Astrocyte (in vitro differentiated cells and primary cell): Measurements from ENCODE around the gene ZBTB7B. TPM values are rescaled to one million over a fixed set of nuclear protein-coding genes. Genes with fewer than 3 reads are reported as not detected.
"Not testable (repeated sequence)": the region's sequence is repeated elsewhere in the genome, so short reads cannot be mapped to it uniquely, and the experiment has no call there.

ENCODE experiments used
- DNase-seq: peaks from one replicate; pipeline ENCODE4 v3.0.0-alpha.2; 2010; ENCODE audit warnings: low read depth
- FAIRE-seq: peaks from 2 replicates; lab custom pipeline; 2011; peaks lifted over from hg19 to GRCh38; lab: Jason Lieb, UNC
- H2AFZ ChIP-seq: 2 replicates; pipeline ENCODE4 v1.6.0; 2012; ENCODE audit warnings: low read depth, low read length, inconsistent platforms
- H3K27ac ChIP-seq: 2 replicates; pipeline ENCODE4 v1.5.1; 2011; ENCODE audit warnings: low read depth, low read length, inconsistent platforms
- H3K27me3 ChIP-seq: 2 replicates; pipeline ENCODE4 v1.6.0; 2011; ENCODE audit warnings: low read length, inconsistent platforms; ENCODE audit not compliant: insufficient read depth
- H3K36me3 ChIP-seq: 2 replicates; pipeline ENCODE4 v1.5.1; 2011; ENCODE audit warnings: low read length, inconsistent platforms; ENCODE audit not compliant: insufficient read depth
- H3K4me1 ChIP-seq: 2 replicates; pipeline ENCODE4 v1.5.1; 2011; ENCODE audit warnings: low read length, inconsistent platforms; ENCODE audit not compliant: insufficient read depth
- H3K4me2 ChIP-seq: 2 replicates; pipeline ENCODE4 v1.6.0; 2012; ENCODE audit warnings: low read length, inconsistent platforms
- H3K4me3 ChIP-seq: 2 replicates; pipeline ENCODE4 v1.5.1; 2011; ENCODE audit warnings: low read depth, mild to moderate bottlenecking, low read length, inconsistent platforms; ENCODE audit not compliant: insufficient read depth
- H3K79me2 ChIP-seq: 2 replicates; pipeline ENCODE4 v1.6.0; 2012; ENCODE audit warnings: mild to moderate bottlenecking, low read length, inconsistent platforms; ENCODE audit not compliant: insufficient read depth
- H3K9ac ChIP-seq: 2 replicates; pipeline ENCODE4 v1.6.0; 2012; ENCODE audit warnings: mild to moderate bottlenecking, low read length, inconsistent platforms
- H3K9me3 ChIP-seq: 2 replicates; pipeline ENCODE4 v1.5.1; 2012; ENCODE audit warnings: low read depth, mild to moderate bottlenecking, low read length, inconsistent platforms; ENCODE audit not compliant: insufficient read depth
- H4K20me1 ChIP-seq: 2 replicates; pipeline ENCODE4 v1.6.0; 2012; ENCODE audit warnings: low read length, inconsistent platforms; ENCODE audit not compliant: insufficient read depth
- H3K27ac Mint-ChIP-seq: one replicate; pipeline ENCODE4 v1.8.0; 2021; ENCODE audit warnings: mild to moderate bottlenecking, mixed read lengths; ENCODE audit not compliant: unreplicated experiment
- H3K27me3 Mint-ChIP-seq: one replicate; pipeline ENCODE4 v1.8.0; 2021; ENCODE audit warnings: low read depth, mixed read lengths; ENCODE audit not compliant: unreplicated experiment
- H3K36me3 Mint-ChIP-seq: one replicate; pipeline ENCODE4 v1.8.0; 2021; ENCODE audit warnings: low read depth, mixed read lengths; ENCODE audit not compliant: unreplicated experiment
- H3K4me1 Mint-ChIP-seq: one replicate; pipeline ENCODE4 v1.8.0; 2021; ENCODE audit warnings: low read depth, mixed read lengths; ENCODE audit not compliant: unreplicated experiment
- H3K4me3 Mint-ChIP-seq: one replicate; pipeline ENCODE4 v1.8.0; 2021; ENCODE audit warnings: mild to moderate bottlenecking, moderate library complexity, mixed read lengths; ENCODE audit not compliant: unreplicated experiment
- H3K9me3 Mint-ChIP-seq: one replicate; pipeline ENCODE4 v1.8.0; 2021; ENCODE audit warnings: mild to moderate bottlenecking, mixed read lengths; ENCODE audit not compliant: unreplicated experiment
- CTCF ChIP-seq: IDR thresholded peaks from 2 replicates; pipeline ENCODE4 v1.5.1; 2011; ENCODE audit warnings: low read depth, mild to moderate bottlenecking, inconsistent platforms, low read length, moderate library complexity; ENCODE audit not compliant: insufficient read depth
- EZH2 ChIP-seq: IDR thresholded peaks from 2 replicates; pipeline ENCODE4 v1.6.1; 2012; ENCODE audit warnings: mild to moderate bottlenecking, low read length, inconsistent platforms; ENCODE audit not compliant: insufficient read depth
- total RNA-seq: library from RNA; stranded (reverse); gene quantifications from 2 replicates; pipeline ENCODE4 v1.2.1, GENCODE V29; 2021

ZBTB7B gene
- total RNA-seq, 1 donor from 2014 or later, result 46.1 TPM

- H3K27ac ChIP-seq, result peak overlapping the region; percentile 99
- peaks cover 52% of the 10 kb centered on the region for H3K79me2 ChIP-seq
- Mint-ChIP-seq H3K4me1 (peaks cover 16% of the 10 kb centered on the region), H3K27ac (no peak overlapping the region), H3K9me3 (no peaks in the 10 kb centered on the region), H3K27me3 (no peaks in the 10 kb centered on the region), H3K36me3 (peaks cover 2% of the 10 kb centered on the region), H3K4me3 (no peak overlapping the region)
- DNase-seq (peak; percentile 34), FAIRE-seq (no peak)
- TF ChIP-seq CTCF (no peak), EZH2 (no peak)
- H3K4me2 ChIP-seq, result peak overlapping the region; percentile 94
- no peaks in the 10 kb centered on the region for H3K9me3 ChIP-seq
- peak overlapping the region; percentile 88 for H3K4me3 ChIP-seq
- peaks cover 6% of the 10 kb centered on the region for H3K36me3 ChIP-seq
- H2AFZ ChIP-seq, result peak overlapping the region; percentile 75
- no peaks in the 10 kb centered on the region for H3K27me3 ChIP-seq
- H3K9ac ChIP-seq, result peak overlapping the region; percentile 94
- H3K4me1 ChIP-seq, result peaks cover 33% of the 10 kb centered on the region
- no peaks in the 10 kb centered on the region for H4K20me1 ChIP-seq
These were observed 27.1 kb upstream of the ZBTB7B start for GRCh38 chr1:154975409-154976059.

- not testable (repeated sequence) for H4K20me1 ChIP-seq, H3K36me3 ChIP-seq, FAIRE-seq, DNase-seq, H3K27me3 Mint-ChIP-seq, H3K9me3 Mint-ChIP-seq, H3K27ac Mint-ChIP-seq, H3K36me3 Mint-ChIP-seq, H3K9me3 ChIP-seq, H3K4me3 Mint-ChIP-seq, H3K9ac ChIP-seq, H3K27ac ChIP-seq, H3K4me2 ChIP-seq, H2AFZ ChIP-seq, H3K4me3 ChIP-seq, H3K4me1 Mint-ChIP-seq, H3K27me3 ChIP-seq
- peaks cover 18% of the 10 kb centered on the region for H3K4me1 ChIP-seq
- peaks cover 43% of the 10 kb centered on the region for H3K79me2 ChIP-seq
These were observed 24.8 kb upstream of the ZBTB7B start for GRCh38 chr1:154977762-154978161.

GRCh38 chr1:154978360-154978759, 24.2 kb upstream of the ZBTB7B start:
- Mint-ChIP-seq H3K4me1 (no peaks in the 10 kb centered on the region), H3K9me3 (no peaks in the 10 kb centered on the region), H3K4me3 (no peak overlapping the region), H3K27ac (no peak overlapping the region), H3K36me3 (peaks cover 2% of the 10 kb centered on the region), H3K27me3 (no peaks in the 10 kb centered on the region)
- Histone ChIP-seq H3K9ac (no peak overlapping the region), H3K4me3 (no peak overlapping the region), H3K27me3 (no peaks in the 10 kb centered on the region), H3K36me3 (peaks cover 6% of the 10 kb centered on the region), H3K4me2 (no peak overlapping the region), H3K27ac (no peak overlapping the region), H3K79me2 (peaks cover 46% of the 10 kb centered on the region), H4K20me1 (no peaks in the 10 kb centered on the region), H3K4me1 (peaks cover 13% of the 10 kb centered on the region), H2AFZ (no peak overlapping the region), H3K9me3 (no peaks in the 10 kb centered on the region)
- DNase-seq (no peak), FAIRE-seq (no peak)
- TF ChIP-seq CTCF, result no peak
- no peak for TF ChIP-seq EZH2
